Right lobe of liver (tissue), 6 donors: Measurements from ENCODE around the gene PITPNC1. TPM values are rescaled to one million over a fixed set of nuclear protein-coding genes. Genes with fewer than 3 reads are reported as not detected.

Experiments
- ATAC-seq, 4 donors: fragments of 200-7000 bp; cut with Tn5 transposase; one replicate each; pipeline ENCODE4 v1.9.1; 2020; ENCODE audit warnings: mild to moderate bottlenecking in 4 of 4, moderate library complexity in 4 of 4
- DNase-seq, 3 donors: peaks; one replicate each; pipeline ENCODE4 v3.0.0-alpha.2; 2020
- H3K27ac ChIP-seq, 3 donors: fragments of 200-600 bp; one replicate each; pipeline ENCODE4 v1.8.0; 2022
- H3K27me3 ChIP-seq, 2 donors: fragments of 200-600 bp; one replicate each; pipeline ENCODE4 v1.8.0; 2022
- H3K36me3 ChIP-seq, 4 donors: fragments of 200-600 bp; sonication (generic) in 1 of 4; one replicate each; pipeline versions ENCODE4 v1.5.1 to v1.8.0; 2017 to 2022; ENCODE audit warnings: control low read depth in 1 of 4
- H3K4me1 ChIP-seq, 4 donors: fragments of 200-600 bp; sonication (generic) in 1 of 4; one replicate each; pipeline versions ENCODE4 v1.5.1 to v1.8.0; 2017 to 2022; ENCODE audit warnings: control low read depth in 1 of 4
- H3K4me3 ChIP-seq, 3 donors: fragments of 200-600 bp; one replicate each; pipeline ENCODE4 v1.8.0; 2022
- H3K9me3 ChIP-seq, 4 donors: fragments of 200-600 bp; sonication (generic) in 1 of 4; one replicate each; pipeline versions ENCODE4 v1.5.1 to v1.8.0; 2017 to 2022; ENCODE audit warnings: control low read depth in 1 of 4
- CTCF ChIP-seq, 4 donors: fragments of 200-600 bp in 3 of 4; fragments of 450-650 bp in 1 of 4; IDR thresholded peaks; one replicate each; pipeline versions ENCODE4 v1.5.1 to v1.8.0; 2016 to 2022; ENCODE audit warnings: antibody characterized with exemption in 4 of 4, mild to moderate bottlenecking in 2 of 4
- POLR2A ChIP-seq: fragments of 450-650 bp; IDR thresholded peaks from one replicate; pipeline ENCODE4 v1.6.1; 2017; ENCODE audit warnings: antibody characterized with exemption, mild to moderate bottlenecking
- WGBS: methylation state at CpG from one replicate; pipeline ENCODE4 v1.1.6; 2018; ENCODE audit warnings: low coverage, low lambda C conversion rate; ENCODE audit not compliant: insufficient coverage; ENCODE audit errors: missing lambda C conversion rate; 5-methylcytosine and 5-hydroxymethylcytosine counted together
- intact Hi-C, 2 donors: fragments of 100-400 bp; cut with DNase I; formaldehyde crosslinking; loops; one replicate each; pipeline versions ENCODE4 v1.11.2 to v1.14.1; 2022
- total RNA-seq, 6 experiments: library from RNA; depleted of rRNA in 2 of 6; stranded (reverse); fragments of >200 nt in 2 of 6; fragmentation: NEBNext Ultra II Directional in 3 of 6; extraction: Animal tissue kit (Norgen Biotek cat#: 25700) in 3 of 6; gene quantifications; one replicate each; pipeline versions ENCODE4 v1.1.0 to v1.2.4, GENCODE V29; 2016 to 2023
- donor health status: DM: no; HTN: yes; CAD: no.
- donor health status: DM: no; HTN: no; CAD: no.
- donor health status: DM: no; HTN: no; CAD: no.
- donor health status: DM: no; HTN: yes; CAD: no.
- donor health status: DM: no; HTN: yes; CAD: no.

PITPNC1 gene
- total RNA-seq, 6 experiments from 2014 or later = 4.7 to 13.0 (median 7.4) TPM

- TF ChIP-seq CTCF (IDR thresholded peaks at IDR 0.05) (no peak), POLR2A (no peak)
- H3K9me3 ChIP-seq = no peaks in the 10 kb centered on the region
- ATAC-seq = no peak
- 31% methylated on average over 6 of the region's 6 CpGs for WGBS
- H3K27me3 ChIP-seq = no peaks in the 10 kb centered on the region
- no peak for DNase-seq
- H3K4me1 ChIP-seq = peaks cover 0 to 28% (median 16%) of the 10 kb centered on the region in 4 donors
- intact Hi-C loops = no loop called here
- H3K27ac ChIP-seq = peak overlapping the region in 1 of 3 donors; percentile 3
- no peaks in the 10 kb centered on the region for H3K36me3 ChIP-seq
- H3K4me3 ChIP-seq = no peak overlapping the region
Observed at GRCh38 chr17:67400193-67400592, 23.1 kb downstream of the PITPNC1 start.

- intact Hi-C loops = no loop called here
- no peak for DNase-seq
- TF ChIP-seq CTCF (IDR thresholded peaks at IDR 0.05) = no peak
- TF ChIP-seq POLR2A = no peak
- WGBS = 67% methylated on average over 3 of the region's 9 CpGs
- ATAC-seq = no peak
- Histone ChIP-seq H3K4me3 (peak overlapping the region in 1 of 3 donors; percentile 29), H3K4me1 (peaks cover 0 to 28% (median 16%) of the 10 kb centered on the region in 4 donors), H3K36me3 (no peaks in the 10 kb centered on the region), H3K27me3 (no peaks in the 10 kb centered on the region), H3K27ac (peak overlapping the region; percentile 65 to 84 (median 72)), H3K9me3 (no peaks in the 10 kb centered on the region)
Observed at GRCh38 chr17:67401106-67401505, 24.0 kb downstream of the PITPNC1 start.

- intact Hi-C loops = no loop called here
- ATAC-seq = peak; percentile 88 to 95 (median 90)
- no peaks in the 10 kb centered on the region for H3K9me3 ChIP-seq
- WGBS = 31% methylated on average over 16 of the region's 16 CpGs
- TF ChIP-seq CTCF (IDR thresholded peaks at IDR 0.05) = no peak
- TF ChIP-seq POLR2A = no peak
- peak overlapping the region; percentile 65 to 84 (median 72) for H3K27ac ChIP-seq
- DNase-seq = peak in 2 of 3 donors; percentile 32 to 56
- no peaks in the 10 kb centered on the region for H3K27me3 ChIP-seq
- peak overlapping the region in 2 of 3 donors; percentile 22 to 29 for H3K4me3 ChIP-seq
- peaks cover 0 to 28% (median 16%) of the 10 kb centered on the region in 4 donors for H3K4me1 ChIP-seq
- H3K36me3 ChIP-seq = no peaks in the 10 kb centered on the region
Observed at GRCh38 chr17:67401598-67402504, 24.8 kb downstream of the PITPNC1 start.

GRCh38 chr17:67403065-67403464, 26.0 kb downstream of the PITPNC1 start:
- Histone ChIP-seq H3K27ac (peak overlapping the region; percentile 65 to 84 (median 72)), H3K9me3 (no peaks in the 10 kb centered on the region), H3K4me1 (peaks cover 0 to 28% (median 16%) of the 10 kb centered on the region in 4 donors), H3K4me3 (no peak overlapping the region), H3K36me3 (no peaks in the 10 kb centered on the region), H3K27me3 (no peaks in the 10 kb centered on the region)
- DNase-seq = no peak
- WGBS = 70% methylated on average over 2 of the region's 2 CpGs
- no peak for ATAC-seq
- TF ChIP-seq CTCF (IDR thresholded peaks at IDR 0.05) (no peak), POLR2A (no peak)
- intact Hi-C loops = no loop called here
